ENCODE results near the gene CMC2.
A peak's percentile ranks its signal among the peaks of the same experiment; 100 is the strongest.

CMC2 gene

DNA sequence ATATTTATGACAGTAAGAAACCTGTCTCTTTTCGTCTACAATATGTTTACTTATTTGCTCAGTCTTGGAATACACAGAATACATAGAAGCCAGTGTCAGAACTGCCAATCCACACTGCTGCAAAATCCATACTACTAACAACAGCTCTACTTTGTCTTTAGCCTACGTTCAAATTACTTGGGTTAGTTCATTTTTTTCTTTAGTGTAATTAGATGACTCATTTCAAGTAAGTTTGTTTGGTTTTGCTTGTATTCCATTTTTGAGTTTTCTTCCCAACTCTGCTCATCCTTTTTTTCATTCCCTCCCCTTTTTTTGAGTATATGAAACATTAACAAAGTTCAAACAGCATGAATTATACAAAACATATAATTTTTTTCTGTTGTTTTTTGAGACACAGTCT, 16.9 kb downstream of the CMC2 start:
- peaks cover 25% of the 10 kb centered on the region for H3K4me1 ChIP-seq (ENCODE audit: control insufficient read depth, insufficient read depth, low read length)
- peak; percentile 40 for DNase-seq (ENCODE audit: low read depth)
- no peaks in the 10 kb centered on the region for H3K27me3 ChIP-seq (replicated peaks; ENCODE audit: control insufficient read depth, insufficient read depth, low read length)
- H3K4me3 ChIP-seq (ENCODE audit: low read length) = no peak overlapping the region
- H3K36me3 ChIP-seq (ENCODE audit: control insufficient read depth, insufficient read depth, low read length, severe bottlenecking) = no peaks in the 10 kb centered on the region
- H3K9me3 ChIP-seq (ENCODE audit: control insufficient read depth, low read length) = no peaks in the 10 kb centered on the region
- no peak overlapping the region for H3K9ac ChIP-seq (ENCODE audit: low read length)

DNA sequence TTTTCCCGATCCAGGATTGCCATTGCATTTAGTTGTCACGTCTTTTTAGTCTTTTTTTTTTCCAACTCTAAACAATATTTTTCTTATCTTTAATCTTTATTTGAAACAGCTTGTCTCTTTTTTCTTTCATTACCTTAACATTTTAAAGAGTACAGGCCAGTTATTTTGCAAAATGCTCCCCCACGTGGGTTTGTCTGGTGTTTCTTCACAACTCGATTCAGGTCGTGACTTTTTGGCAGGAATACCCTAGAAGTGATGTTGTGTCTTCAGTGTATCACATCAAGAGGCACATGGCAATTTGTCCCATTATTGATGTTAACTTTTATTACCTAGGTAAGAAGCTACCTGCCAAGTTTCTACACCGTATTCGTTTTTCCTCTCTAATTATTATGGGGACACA, 17.9 kb downstream of the CMC2 start:
- Histone ChIP-seq H3K9me3 (ENCODE audit: control insufficient read depth, low read length) (no peaks in the 10 kb centered on the region), H3K4me1 (ENCODE audit: control insufficient read depth, insufficient read depth, low read length) (peaks cover 18% of the 10 kb centered on the region), H3K36me3 (ENCODE audit: control insufficient read depth, insufficient read depth, low read length, severe bottlenecking) (no peaks in the 10 kb centered on the region), H3K4me3 (ENCODE audit: low read length) (no peak overlapping the region), H3K9ac (ENCODE audit: low read length) (no peak overlapping the region), H3K27me3 (replicated peaks; ENCODE audit: control insufficient read depth, insufficient read depth, low read length) (no peaks in the 10 kb centered on the region)
- no peak for DNase-seq (ENCODE audit: low read depth)

DNA sequence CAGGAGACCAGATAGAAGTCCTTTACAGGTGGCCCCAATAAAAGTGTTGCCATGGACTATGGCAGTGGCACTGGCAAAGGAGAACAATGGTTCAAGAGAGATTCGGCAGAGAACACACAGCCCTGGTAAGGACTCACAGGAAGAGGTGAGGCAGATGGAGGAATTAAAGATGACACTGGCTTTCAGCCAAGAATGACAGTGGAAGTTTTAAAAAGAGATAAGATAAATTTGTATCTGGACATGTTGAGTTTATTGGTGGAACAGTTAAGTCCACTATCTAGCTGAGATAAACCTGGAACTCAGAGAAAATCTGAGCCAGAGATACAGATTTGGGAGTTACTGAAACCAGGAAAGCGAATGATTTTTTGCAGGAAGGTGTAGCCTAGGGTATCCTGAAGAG, 20.1 kb downstream of the CMC2 start:
- Histone ChIP-seq H3K27me3 (replicated peaks; ENCODE audit: control insufficient read depth, insufficient read depth, low read length) (no peaks in the 10 kb centered on the region), H3K9me3 (ENCODE audit: control insufficient read depth, low read length) (no peaks in the 10 kb centered on the region), H3K9ac (ENCODE audit: low read length) (no peak overlapping the region), H3K4me1 (ENCODE audit: control insufficient read depth, insufficient read depth, low read length) (peaks cover 4% of the 10 kb centered on the region), H3K36me3 (ENCODE audit: control insufficient read depth, insufficient read depth, low read length, severe bottlenecking) (no peaks in the 10 kb centered on the region), H3K4me3 (ENCODE audit: low read length) (no peak overlapping the region)
- no peak for DNase-seq (ENCODE audit: low read depth)

DNA sequence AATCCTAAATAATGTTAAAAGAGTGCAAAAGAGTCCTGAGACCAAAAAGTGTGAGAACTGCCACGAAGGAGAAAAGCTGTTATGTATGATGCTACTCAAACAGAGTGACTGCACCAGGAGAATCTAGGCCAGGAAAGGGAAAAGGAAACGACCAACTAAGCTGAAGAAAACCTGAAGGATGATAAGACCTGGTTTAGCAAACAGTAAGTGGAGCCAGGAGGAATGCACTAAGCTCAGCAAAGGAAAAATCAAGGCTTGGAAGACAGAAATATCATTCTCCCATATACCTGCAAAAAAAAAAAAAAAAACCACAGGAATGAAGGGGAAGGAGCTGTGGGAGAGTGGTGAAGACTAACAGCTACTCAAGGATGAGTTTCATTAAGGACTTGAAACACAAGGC, 21.1 kb downstream of the CMC2 start:
- Histone ChIP-seq H3K27me3 (replicated peaks; ENCODE audit: control insufficient read depth, insufficient read depth, low read length) (no peaks in the 10 kb centered on the region), H3K36me3 (ENCODE audit: control insufficient read depth, insufficient read depth, low read length, severe bottlenecking) (peaks cover 1% of the 10 kb centered on the region), H3K4me1 (ENCODE audit: control insufficient read depth, insufficient read depth, low read length) (peaks cover 12% of the 10 kb centered on the region), H3K9me3 (ENCODE audit: control insufficient read depth, low read length) (no peaks in the 10 kb centered on the region), H3K9ac (ENCODE audit: low read length) (no peak overlapping the region), H3K4me3 (ENCODE audit: low read length) (no peak overlapping the region)
- no peak for DNase-seq (ENCODE audit: low read depth)

DNA sequence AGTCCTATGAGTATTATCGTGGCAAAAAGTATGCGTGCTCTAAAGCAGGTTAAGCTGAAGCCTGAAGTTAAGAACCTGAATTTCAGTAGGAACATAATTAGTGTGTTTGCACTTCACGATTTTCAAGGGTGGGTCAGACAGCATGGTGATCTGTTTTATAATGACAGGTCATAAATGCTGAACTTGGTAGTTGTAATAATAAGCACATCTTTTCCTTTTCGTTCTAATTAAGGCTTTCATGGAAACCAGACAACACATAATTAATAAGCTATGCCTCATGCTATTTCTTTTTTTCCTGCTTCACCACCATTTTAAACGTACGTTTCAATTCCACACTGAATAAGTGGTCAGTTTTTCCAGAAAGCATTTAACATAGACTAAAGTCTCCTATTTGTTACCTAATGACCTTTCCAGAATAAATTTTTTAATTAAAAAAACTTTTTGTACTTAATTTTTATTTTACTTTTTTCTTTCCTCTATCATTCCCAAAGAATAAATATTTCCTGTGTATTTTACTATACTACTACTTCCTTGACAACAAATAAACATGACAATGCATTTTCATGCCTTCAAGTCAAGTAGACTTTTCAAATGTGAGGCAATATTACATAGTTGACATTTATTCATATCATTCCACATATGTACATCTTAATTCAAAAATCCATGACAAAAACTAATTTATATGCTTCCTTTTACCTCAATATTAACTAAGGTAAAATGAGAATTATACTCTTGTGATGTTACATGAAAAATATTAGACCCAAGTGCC, 22.4 kb downstream of the CMC2 start:
- Histone ChIP-seq H3K4me3 (ENCODE audit: low read length) (no peak overlapping the region), H3K27me3 (replicated peaks; ENCODE audit: control insufficient read depth, insufficient read depth, low read length) (no peaks in the 10 kb centered on the region), H3K9ac (ENCODE audit: low read length) (no peak overlapping the region), H3K4me1 (ENCODE audit: control insufficient read depth, insufficient read depth, low read length) (peaks cover 8% of the 10 kb centered on the region), H3K9me3 (ENCODE audit: control insufficient read depth, low read length) (no peaks in the 10 kb centered on the region), H3K36me3 (ENCODE audit: control insufficient read depth, insufficient read depth, low read length, severe bottlenecking) (peaks cover 8% of the 10 kb centered on the region)
- no peak for DNase-seq (ENCODE audit: low read depth)

DNA sequence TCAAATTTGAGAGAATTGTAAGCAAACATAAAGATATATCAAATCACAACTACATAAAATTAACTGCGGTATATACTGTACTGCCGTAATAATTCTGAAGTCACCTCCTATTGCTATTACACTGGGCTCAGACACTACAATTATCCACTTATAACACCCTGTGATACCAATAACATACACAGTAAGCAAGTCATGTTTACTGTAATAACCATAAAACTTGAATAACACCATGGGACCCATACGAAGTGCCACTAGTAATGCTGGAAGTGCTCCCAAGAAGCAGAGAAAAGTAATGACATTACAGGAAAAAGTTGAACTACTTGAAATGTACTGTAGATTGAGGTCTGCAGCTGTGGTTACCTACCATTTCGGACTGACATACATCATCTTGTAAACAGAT, 24.0 kb downstream of the CMC2 start:
- H3K9me3 ChIP-seq (ENCODE audit: control insufficient read depth, low read length) = no peaks in the 10 kb centered on the region

DNA sequence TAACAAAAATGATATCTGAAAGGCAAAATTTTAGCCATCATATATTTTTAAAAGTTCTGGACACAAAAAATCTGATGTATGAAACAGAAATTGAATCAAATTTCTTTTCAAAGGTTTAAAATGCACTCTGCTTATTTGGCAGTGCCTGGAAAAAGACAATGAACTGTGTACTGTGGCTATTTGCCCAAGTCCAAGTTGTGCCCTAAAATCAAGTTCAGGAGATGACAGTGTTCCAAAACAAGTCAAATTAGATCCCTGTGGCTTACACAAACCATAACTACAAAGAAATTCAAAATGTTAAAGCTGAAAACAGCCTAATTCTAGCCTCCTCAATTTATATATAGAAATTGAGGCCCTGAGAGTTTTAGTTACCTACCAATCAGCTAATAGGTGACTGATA, 25.6 kb downstream of the CMC2 start:
- no peak for DNase-seq (ENCODE audit: low read depth)
- no peaks in the 10 kb centered on the region for H3K9me3 ChIP-seq (ENCODE audit: control insufficient read depth, low read length)
- peaks cover 8% of the 10 kb centered on the region for H3K4me1 ChIP-seq (ENCODE audit: control insufficient read depth, insufficient read depth, low read length)

More for the DNA sequence above, 24.0 kb downstream of the CMC2 start:
- Histone ChIP-seq H3K36me3 (ENCODE audit: control insufficient read depth, insufficient read depth, low read length, severe bottlenecking) (peaks cover 8% of the 10 kb centered on the region), H3K4me3 (ENCODE audit: low read length) (no peak overlapping the region), H3K27me3 (replicated peaks; ENCODE audit: control insufficient read depth, insufficient read depth, low read length) (no peaks in the 10 kb centered on the region), H3K9ac (ENCODE audit: low read length) (no peak overlapping the region), H3K4me1 (ENCODE audit: control insufficient read depth, insufficient read depth, low read length) (peaks cover 8% of the 10 kb centered on the region)
- DNase-seq (ENCODE audit: low read depth) = no peak

DNA sequence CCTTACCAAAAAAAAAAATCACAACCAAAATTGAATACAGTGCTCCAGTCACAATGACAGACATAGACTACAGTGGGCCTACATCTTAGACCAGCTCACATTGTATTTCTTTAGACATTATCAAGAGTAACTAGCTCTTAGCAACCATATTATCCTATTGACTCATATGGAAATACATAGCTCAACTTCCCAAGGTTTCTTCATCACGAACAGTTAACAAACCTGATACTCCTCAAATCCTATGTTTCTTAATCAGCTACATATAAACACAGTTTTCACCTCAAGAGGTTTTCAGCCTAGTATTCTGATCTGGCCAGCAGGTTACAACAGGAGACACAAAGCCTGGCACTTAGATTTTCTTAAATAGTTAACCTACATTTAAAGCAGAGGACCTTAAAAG, 29.7 kb downstream of the CMC2 start:
- Histone ChIP-seq H3K36me3 (ENCODE audit: control insufficient read depth, insufficient read depth, low read length, severe bottlenecking) (peaks cover 18% of the 10 kb centered on the region), H3K4me1 (ENCODE audit: control insufficient read depth, insufficient read depth, low read length) (peaks cover 8% of the 10 kb centered on the region), H3K27me3 (replicated peaks; ENCODE audit: control insufficient read depth, insufficient read depth, low read length) (no peaks in the 10 kb centered on the region), H3K9me3 (ENCODE audit: control insufficient read depth, low read length) (no peaks in the 10 kb centered on the region), H3K4me3 (ENCODE audit: low read length) (no peak overlapping the region), H3K9ac (ENCODE audit: low read length) (no peak overlapping the region)
- no peak for DNase-seq (ENCODE audit: low read depth)

More for the DNA sequence above, 25.6 kb downstream of the CMC2 start:
- Histone ChIP-seq H3K4me3 (ENCODE audit: low read length) (no peak overlapping the region), H3K9ac (ENCODE audit: low read length) (no peak overlapping the region), H3K27me3 (replicated peaks; ENCODE audit: control insufficient read depth, insufficient read depth, low read length) (no peaks in the 10 kb centered on the region), H3K36me3 (ENCODE audit: control insufficient read depth, insufficient read depth, low read length, severe bottlenecking) (peaks cover 11% of the 10 kb centered on the region)

DNA sequence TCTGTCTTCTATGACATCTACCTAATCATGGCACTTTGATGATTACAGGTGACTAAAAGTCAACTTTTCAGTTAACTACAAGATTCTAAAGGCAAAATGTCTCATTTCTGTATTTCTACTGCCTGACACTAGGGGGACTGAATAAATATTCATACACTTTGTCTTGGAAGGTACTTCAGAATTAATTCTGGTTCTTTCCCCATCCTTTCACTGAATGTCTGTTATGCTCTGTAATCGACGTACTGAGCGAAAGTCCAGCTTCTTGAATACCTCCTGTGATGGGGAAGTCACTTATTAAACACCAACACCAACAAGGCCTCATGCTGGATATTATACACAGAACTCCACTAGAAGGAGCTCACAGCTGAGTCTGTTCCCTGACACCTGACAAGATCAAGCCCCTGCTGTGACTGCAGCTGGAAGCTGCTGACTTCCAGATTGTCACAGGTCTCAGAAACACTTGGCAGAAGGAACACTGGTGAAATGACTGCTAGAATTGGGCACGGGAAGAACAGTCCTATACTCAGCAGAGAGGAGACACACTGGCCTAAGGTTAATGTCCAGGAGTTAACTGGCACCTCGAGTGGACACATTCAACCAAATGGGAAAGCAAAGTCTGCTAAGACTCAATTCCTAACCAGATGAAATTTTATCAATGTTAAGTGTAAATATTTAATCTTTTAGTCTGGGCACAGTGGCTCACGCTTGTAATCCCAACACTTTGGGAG, 31.9 kb downstream of the CMC2 start:
- no peak for DNase-seq (ENCODE audit: low read depth)
- Histone ChIP-seq H3K27me3 (replicated peaks; ENCODE audit: control insufficient read depth, insufficient read depth, low read length) (no peaks in the 10 kb centered on the region), H3K4me3 (ENCODE audit: low read length) (no peak overlapping the region), H3K9ac (ENCODE audit: low read length) (no peak overlapping the region), H3K36me3 (ENCODE audit: control insufficient read depth, insufficient read depth, low read length, severe bottlenecking) (peaks cover 11% of the 10 kb centered on the region), H3K9me3 (ENCODE audit: control insufficient read depth, low read length) (no peaks in the 10 kb centered on the region), H3K4me1 (ENCODE audit: control insufficient read depth, insufficient read depth, low read length) (no peaks in the 10 kb centered on the region)

DNA sequence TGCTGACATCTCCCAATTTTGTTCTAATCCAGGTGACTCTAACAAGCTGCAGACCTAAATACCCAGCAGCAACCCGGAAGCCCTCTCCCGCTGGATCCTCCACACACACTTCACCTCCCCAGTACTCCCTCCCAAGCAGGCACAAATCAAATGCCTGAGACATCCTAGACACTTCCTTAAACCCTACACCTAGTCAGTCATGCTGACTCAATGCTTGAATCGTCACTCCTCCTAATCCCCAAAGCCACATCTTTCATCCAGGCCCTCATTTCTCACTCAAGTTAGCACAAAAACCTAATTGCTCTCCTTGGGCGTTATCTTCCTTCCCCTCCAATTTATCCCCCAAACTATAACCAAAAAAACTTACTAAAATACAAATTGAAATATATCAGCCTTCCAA, 32.7 kb downstream of the CMC2 start:
- no peaks in the 10 kb centered on the region for H3K4me1 ChIP-seq (ENCODE audit: control insufficient read depth, insufficient read depth, low read length)
- H3K4me3 ChIP-seq (ENCODE audit: low read length) = no peak overlapping the region
- no peak overlapping the region for H3K9ac ChIP-seq (ENCODE audit: low read length)
- DNase-seq (ENCODE audit: low read depth) = no peak
- H3K36me3 ChIP-seq (ENCODE audit: control insufficient read depth, insufficient read depth, low read length, severe bottlenecking) = peaks cover 10% of the 10 kb centered on the region
- no peaks in the 10 kb centered on the region for H3K27me3 ChIP-seq (replicated peaks; ENCODE audit: control insufficient read depth, insufficient read depth, low read length)
- no peaks in the 10 kb centered on the region for H3K9me3 ChIP-seq (ENCODE audit: control insufficient read depth, low read length)

DNA sequence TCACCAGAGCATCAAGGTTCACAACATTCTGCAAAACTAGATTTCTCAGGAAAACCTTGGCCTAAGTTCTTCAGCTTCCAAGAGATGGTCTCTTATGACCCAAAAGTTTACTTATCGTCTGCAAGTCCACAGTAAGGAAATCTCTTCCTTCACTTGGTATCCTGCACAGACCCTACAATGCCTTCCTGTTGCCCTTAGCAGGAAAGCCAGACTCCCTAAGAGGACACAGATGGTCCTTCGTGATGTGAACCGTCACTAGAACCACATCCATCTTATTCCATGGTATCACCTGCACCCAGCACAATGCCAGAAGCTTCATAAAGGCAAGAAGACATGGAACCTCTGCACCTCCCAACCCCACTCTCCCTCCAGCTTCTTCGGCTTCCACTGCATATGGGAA, 34.1 kb downstream of the CMC2 start:
- DNase-seq (ENCODE audit: low read depth) = no peak
- Histone ChIP-seq H3K27me3 (replicated peaks; ENCODE audit: control insufficient read depth, insufficient read depth, low read length) (no peaks in the 10 kb centered on the region), H3K4me3 (ENCODE audit: low read length) (no peak overlapping the region), H3K36me3 (ENCODE audit: control insufficient read depth, insufficient read depth, low read length, severe bottlenecking) (peaks cover 10% of the 10 kb centered on the region), H3K9me3 (ENCODE audit: control insufficient read depth, low read length) (no peaks in the 10 kb centered on the region), H3K4me1 (ENCODE audit: control insufficient read depth, insufficient read depth, low read length) (no peaks in the 10 kb centered on the region), H3K9ac (ENCODE audit: low read length) (no peak overlapping the region)

Measured in adipocyte (in vitro differentiated cells).